ENCODE measurements around the gene BACH2. TPM values are rescaled to one million over a fixed set of nuclear protein-coding genes. Genes with fewer than 3 reads are reported as not detected.
"Not testable (repeated sequence)": the region's sequence is repeated elsewhere in the genome, so short reads cannot be mapped to it uniquely, and the experiment has no call there.

Gene BACH2
- total RNA-seq, 1 donor from 2014 or later = 0.26 TPM

DNA sequence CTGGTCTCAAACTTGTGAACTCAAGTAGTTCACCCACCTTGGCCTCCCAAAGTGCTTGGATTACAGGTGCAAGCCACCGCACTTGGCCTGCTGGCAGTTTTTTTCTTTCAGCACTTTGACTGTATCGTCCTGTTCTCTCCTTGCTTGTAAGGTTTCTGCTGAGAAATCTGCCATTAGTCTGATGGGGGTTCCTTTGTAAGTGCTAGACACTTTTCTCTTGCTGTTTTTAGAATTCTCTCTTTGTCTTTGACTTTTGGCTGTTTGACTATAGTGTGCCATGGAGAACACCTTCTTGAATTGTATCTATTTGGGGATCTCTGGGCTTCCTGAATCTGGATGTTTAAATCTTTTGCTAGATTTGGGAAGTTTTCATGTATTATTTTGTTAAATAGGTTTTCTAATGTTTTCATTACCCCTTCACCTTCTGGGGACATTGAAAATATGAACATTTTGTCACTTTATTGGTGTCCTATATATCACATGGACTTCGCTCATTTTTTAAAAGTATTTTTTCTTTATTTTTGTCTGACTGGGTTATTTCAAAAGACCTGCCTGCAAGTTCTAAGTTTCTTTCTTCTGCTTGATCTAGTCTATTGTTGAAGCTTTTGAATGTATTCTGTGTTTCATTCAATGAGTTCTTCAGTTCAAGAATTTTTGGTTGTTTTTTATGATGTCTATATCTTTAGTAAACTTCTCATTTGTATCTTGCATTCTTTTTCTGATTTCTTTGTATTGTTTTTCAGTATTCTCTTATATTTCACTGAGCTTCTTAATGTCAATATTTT lies 380.3 kb downstream of the BACH2 start:
- no peak for DNase-seq (ENCODE audit: low read depth, low spot score)

DNA sequence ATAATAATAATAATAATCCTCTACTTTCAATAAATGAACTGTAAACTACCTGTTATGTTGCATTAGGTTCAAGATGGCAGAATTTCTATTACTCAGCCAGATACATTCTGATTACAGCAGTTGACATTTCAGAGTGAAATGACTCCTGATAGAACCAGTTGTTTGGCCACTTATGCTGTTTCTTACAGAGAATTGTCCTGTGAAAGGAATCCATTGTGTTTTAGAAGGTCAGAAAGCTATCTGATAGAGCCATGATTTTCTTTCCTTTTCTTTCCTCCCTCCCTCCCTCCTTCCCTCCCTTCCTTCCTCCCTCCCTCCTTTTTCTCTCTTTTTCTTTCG lies 385.8 kb downstream of the BACH2 start:
- DNase-seq (ENCODE audit: low read depth, low spot score) = no peak

DNA sequence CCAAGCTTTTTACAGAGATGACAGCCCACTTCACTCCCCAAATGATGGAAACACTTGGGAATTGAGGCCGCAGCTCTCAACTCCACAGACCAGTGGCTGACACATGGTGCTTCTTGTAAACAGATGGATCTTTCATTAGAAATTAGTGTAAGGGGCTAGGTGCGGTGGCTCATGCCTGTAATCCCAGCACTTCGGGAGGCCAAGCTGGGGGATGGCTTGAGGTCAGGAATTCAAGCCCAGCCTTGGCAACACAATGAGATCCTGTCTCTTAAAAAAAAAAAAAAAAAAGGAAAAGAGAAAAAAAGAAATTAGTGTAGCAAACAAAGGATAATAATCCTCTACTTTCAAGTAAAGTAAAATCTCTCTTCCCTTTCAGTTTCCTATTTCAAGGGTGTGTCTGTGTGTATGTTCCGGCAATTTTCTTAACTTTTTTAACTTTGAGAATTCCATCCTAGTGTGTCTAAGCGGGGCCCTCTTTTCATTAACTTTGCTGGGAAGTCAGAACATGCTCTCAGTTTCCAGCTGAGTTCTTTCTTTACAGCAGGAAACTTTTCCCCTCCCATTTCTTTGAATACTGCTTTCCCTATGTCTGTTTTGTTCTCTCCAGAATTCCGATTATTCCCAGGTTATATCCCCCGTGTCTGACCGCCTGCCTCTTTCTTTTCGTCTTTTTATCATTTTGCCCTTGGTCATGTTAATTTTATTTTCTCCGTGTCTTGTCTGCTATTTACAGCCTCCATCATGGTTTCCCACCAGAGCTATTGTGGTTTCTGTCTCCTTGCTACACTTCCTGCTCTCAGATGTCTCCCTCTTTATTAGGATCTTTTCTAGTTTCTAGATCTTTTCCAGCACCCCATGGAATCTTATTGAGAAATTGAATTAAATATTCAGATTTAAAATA lies 386.4 kb downstream of the BACH2 start:
- not testable (repeated sequence) for DNase-seq (ENCODE audit: low read depth, low spot score)

DNA sequence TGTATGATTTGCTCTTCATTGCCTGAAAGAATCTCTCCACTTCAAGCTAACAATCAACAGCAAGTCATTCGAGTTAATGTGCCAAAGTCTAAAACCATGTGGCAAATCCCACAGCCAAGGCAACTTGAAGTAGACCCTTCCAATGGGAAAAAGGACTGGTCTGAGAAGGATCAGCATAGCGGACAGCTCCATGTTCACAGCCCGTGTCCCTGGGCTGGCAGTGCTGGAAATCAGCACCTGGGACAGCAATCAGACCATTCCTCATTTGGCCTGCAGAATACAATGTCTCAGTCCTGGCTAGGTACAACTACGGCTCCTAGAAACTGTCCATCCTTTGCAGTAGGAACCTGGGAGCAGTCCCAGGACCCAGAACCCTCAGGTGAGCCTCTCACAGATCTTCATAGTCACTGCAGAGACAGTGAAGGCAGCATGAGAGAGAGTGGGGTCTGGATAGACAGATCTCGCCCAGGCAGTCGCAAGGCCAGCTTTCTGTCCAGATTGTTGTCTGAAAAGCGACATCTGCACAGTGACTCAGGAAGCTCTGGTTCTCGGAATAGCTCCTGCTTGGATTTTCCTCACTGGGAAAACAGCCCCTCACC lies 401.3 kb downstream of the BACH2 start:
- peak; percentile 10 for DNase-seq (ENCODE audit: low read depth, low spot score)

DNA sequence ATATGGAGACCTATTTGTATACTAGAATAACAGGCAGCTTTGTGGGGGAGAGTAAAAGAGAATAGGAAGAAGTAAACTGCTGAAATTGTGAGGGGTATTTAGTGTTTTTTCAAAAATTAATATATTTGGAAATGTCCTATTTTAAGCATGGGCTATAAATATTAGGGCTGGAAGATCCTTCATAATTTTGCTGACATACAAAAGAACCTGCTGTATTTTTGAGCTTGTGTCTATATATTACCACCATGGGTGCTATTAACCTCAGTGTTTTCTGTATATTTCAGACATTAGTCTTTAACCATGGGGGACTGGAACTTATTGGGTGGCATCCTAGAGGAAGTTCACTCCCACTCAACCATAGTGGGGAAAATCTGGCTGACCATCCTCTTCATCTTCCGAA lies 402.5 kb downstream of the BACH2 start, which contains the start of gene GJA10:
GJA10 (plus strand) TSS at position 301 of the 400 bp plus-strand sequence; CDS start at position 301, 0 bp downstream.
- DNase-seq (ENCODE audit: low read depth, low spot score) = no peak

DNA sequence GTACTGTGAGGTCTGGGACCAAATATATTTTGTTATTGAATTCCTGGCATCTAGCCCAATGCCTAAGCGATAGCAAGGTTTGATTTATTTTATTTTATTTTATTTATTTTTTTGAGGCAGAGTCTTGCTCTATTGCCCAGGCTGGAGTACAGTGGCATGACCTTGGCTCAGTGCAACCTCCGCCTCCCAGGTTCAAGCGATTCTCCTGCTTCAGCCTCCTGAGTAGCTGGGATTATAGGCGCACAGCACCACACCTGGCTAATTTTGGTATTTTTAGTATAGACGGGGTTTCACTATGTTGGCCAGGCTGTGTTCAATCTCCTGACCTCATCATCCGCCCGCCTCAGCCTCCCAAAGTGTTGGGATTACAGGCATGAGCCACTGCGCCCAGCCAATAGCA lies 404.1 kb downstream of the BACH2 start:
- not testable (repeated sequence) for DNase-seq (ENCODE audit: low read depth, low spot score)

DNA sequence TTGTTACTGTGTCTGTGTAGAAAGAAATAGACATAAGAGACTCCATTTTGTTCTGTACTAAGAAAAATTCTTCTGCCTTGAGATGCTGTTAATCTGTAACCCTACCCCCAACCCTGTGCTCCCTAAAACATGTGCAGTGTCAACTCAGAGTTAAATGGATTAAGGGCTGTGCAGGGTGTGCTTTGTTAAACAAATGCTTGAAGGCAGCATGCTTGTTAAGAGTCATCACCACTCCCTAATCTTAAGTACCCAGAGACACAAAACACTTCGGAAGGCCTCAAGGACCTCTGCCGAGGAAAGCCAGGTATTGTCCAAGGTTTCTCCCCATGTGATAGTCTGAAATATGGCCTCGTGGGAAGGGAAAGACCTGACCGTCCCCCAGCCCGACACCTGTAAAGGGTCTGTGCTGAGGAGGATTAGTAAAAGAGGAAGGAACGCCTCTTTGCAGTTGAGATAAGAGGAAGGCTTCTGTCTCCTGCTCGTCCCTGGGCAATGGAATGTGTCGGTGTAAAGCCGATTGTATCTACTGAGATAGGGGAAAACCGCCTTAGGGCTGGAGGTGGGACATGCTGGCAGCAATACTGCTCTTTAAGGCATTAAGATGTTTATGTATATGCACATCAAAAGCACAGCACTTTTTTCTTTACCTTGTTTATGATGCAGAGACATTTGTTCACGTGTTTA lies 405.7 kb downstream of the BACH2 start:
- DNase-seq (ENCODE audit: low read depth, low spot score) = not testable (repeated sequence)

DNA sequence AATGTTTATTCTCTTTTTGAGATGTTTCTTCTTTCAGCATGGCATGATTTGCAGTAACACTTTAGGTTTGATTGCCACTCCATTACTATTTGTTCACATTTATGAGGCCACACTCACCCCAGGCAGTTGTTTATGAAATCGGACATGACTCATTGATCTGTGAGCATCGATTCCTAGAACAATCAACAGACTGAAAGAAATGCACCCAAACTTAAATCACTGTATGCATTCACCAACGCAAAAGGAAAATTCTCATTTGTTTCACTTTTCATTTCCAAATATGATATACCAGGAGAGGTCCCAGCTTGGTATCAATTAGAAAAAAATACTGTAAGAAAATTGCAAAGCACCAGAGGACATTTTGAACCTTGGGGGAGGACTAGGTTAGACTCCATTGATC lies 407.8 kb downstream of the BACH2 start:
- DNase-seq (ENCODE audit: low read depth, low spot score) = no peak

DNA sequence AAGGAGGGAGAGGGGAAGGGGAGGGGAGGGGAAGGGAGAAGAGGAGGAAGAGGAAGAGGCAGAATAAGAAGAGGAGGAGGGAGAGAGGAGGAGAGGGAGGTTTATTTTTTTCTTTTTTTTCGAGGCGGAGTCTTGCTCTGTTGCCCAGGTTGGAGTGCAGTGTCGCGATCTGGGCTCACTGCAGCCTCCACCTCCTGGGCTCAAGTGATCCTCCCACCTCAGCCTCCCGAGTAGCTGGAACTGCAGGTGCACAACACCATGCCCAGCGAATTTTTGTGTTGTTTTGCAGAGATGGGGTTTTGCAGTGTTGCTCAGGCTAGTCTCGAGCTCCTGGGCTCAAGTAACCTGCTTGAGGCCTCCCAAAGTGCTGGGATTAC lies 408.5 kb downstream of the BACH2 start:
- no peak for DNase-seq (ENCODE audit: low read depth, low spot score)

DNA sequence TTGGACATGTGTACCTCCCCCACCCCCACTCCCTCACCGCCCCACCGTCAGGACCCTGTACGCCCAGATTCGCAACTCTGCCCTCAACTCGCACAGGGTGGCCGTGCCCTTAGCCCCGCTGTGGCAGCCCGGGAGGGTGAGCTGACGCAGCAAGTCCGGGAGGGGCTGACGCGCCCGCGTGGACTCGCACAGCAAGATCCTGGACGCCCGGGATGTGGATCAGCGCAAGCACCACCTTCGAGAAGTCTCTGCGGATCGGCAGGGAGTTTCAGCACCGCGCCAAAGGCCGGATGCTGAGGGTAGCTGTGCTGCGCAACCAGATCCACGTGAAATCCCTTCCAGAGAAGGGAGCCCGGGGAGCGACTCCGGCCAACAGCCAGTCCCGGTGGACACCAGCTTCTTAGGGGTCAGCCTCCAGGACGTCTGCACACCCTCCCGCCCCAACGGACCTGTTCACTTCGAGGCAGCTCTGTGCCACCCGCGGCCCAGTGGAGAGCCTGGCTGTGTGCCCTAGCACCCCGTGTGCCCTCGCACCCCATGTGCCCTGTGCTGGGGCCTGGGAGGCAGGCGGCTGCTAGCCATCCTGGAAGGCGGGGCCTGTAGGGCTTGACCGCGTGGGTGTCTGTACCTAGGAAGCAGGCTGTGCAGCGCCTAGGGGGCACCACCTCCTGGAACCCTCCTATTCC lies 409.0 kb downstream of the BACH2 start:
- no peak for DNase-seq (ENCODE audit: low read depth, low spot score)

DNA sequence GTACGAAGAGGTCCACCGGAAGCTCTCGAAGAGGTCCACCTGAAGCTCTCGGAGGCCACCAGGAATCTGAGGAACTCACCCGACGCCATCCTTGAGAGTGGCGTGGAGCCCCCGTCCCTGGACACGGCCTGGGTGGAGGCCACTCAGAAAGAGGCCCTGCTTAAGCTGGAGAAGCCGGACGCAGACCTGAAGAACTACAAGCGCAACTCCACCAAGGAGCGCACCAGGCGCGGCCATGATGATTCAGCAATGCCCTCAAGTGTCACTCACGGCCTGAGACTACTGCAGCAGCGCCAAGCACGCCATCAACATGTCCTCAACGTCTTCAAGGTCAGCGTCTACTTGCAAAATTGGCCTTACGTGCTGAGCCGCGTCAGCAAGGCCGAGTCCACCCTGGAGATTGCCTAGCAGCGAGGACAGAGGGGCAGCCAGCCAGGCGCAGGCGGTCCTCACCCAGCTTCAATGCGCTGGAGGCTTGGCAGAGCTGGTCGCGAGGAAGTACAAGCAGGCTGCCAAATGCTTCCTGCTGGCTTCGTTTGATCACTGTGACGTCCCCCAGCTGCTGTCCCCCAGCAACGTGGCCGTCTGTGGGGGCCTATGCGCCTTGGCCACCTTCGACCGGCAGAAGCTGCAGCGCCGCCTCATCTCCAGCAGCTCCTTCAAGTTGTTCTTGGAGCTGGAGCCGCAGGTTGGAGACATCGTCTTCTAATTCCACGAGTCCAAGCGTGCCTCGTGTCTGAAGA lies 410.1 kb downstream of the BACH2 start:
- no peak for DNase-seq (ENCODE audit: low read depth, low spot score)

All from pulmonary artery endothelial cell (primary cell).